Inflammatory macrophage treated with lipopolysaccharide for 4 hours (primary cell): ENCODE measurements around the gene PTPRC.
"Not testable (repeated sequence)": the region's sequence is repeated elsewhere in the genome, so short reads cannot be mapped to it uniquely, and the experiment has no call there.

Experiments used
- DNase-seq: peaks from one replicate; pipeline ENCODE4 v3.0.0-alpha.2; 2020

The PTPRC gene

DNA sequence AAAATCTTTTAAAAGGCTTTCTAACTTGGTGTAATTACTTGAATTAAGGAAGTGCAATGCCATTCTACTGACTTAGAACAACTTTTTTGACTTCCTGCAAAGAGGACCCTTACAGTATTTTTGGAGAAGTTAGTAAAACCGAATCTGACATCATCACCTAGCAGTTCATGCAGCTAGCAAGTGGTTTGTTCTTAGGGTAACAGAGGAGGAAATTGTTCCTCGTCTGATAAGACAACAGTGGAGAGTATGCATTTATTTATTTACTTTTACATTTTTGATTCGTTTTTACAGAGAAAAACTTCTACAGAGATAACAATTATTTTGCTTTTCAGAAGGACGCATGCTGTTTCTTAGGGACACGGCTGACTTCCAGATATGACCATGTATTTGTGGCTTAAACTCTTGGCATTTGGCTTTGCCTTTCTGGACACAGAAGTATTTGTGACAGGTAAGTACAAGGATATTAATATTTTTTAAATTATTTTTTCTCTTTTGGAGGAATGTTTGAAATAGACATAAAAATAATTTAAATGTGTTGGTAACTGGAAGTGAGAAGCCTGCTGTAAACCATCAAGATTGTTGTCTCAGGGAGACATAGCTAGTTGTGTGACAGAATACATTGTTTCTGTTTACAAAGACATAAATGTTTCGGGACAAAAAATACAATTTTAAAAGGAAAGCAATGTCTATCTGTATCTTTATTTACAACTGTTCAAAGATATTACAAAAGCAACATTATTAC lies at the start of gene PTPRC:
PTPRC (plus strand) TSS at position 147 of the 742 bp plus-strand sequence; CDS start at position 376, 229 bp downstream.
- DNase-seq = peak; percentile 96

DNA sequence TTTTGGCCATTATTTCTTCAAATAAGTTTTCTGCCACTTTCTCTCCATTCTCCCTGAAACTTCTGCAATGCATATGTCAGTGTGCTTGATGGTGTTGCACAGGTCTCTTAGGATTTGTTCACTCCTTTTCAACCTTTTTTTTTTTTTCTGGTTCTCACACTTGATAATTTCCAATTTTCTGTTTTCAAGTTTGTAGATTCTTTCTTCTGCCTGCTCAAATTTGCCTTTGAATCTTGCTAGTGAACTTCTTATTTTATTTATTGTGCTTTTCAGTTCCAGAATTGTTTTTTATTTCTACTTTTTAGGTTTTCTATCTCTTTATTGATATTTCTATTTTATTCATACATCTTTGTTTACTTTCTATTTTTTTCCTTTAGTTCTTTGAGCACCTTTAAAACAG lies 48.4 kb upstream of the PTPRC start:
- DNase-seq = no peak

- no peak for DNase-seq
Measured at GRCh38 chr1:198595765-198596164, 43.1 kb upstream of the PTPRC start.

DNA sequence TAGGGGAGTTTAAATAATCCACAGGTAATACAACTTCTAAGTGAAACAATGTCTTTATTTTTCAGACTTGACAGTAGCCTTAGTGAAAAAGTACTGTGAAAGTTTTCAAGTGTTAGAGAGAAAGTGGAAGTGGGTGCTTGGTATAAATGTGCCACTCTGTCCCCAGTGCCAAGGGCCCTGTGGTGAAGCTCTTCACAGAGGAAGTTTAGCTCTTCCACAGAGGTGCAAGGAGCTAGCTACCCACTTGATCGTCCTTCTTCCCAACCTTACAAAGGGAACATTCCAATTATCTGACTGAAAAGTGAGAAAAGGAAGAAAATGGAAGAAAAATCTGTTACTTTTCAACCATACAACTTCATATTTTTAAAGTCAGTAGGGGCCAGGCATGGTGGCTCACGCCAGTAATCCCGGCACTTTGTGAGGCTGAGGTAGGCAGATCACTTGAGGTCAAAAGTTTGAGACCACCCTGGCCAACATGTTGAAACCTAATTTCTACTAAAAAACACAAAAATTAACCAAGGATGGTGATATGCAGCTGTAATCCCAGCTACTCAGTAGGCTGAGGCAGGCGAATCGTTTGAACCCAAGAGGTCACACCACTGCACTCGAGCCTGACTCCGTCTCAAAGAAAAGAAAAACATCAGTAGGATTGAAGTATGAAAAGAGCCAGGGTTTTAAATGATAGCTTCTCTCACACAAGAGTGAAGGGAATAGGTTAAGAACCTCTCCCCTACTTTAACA lies 41.0 kb upstream of the PTPRC start:
- DNase-seq = peak; percentile 11

DNA sequence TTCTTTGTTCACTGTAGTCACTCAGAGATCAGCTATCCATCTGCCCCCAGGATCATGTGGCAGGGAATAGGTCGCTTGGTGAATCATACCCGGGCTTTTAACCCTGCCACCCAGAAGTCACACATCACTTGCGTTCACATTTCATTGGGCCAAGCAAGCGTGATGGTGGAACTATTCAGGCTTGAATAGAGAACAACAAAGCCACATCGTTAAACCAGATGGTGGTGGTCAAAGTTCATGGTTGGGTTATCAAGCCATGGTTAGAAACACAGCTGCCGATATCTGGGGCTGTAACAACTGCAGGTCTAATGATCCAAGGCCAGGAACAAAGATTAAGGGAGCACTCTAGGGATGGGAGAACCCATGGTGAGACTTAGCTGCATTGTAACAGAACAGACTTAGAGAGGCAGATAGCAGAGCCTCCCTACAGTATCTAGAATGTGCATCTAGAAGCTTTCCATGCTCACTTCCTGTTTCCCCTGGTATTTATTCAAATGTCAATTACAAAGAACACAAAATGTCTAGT lies 40.0 kb upstream of the PTPRC start:
- DNase-seq = peak; percentile 8

DNA sequence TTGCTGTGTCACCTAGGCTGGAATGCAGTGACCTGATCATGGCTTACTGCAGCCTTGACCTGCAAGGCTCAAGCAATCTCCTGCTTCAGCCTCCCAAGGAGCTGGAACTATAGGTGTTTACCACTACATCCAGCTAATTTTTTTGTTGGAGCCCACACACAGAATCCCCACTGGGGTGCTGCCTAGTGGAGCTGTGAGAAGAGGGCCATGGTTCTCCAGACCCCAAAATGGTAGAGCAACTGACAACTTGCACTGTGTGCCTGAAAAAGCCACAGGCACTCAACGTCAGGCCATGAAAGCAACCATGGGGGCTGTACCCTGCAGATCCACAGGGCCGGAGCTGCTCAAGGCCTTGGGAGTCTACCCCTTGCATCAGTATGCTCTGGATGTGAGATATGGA lies 39.1 kb upstream of the PTPRC start:
- no peak for DNase-seq

- DNase-seq = no peak
Measured at GRCh38 chr1:198600906-198601305, 37.9 kb upstream of the PTPRC start.

GRCh38 chr1:198601310-198601709 lies 37.5 kb upstream of the PTPRC start:
- not testable (repeated sequence) for DNase-seq

DNA sequence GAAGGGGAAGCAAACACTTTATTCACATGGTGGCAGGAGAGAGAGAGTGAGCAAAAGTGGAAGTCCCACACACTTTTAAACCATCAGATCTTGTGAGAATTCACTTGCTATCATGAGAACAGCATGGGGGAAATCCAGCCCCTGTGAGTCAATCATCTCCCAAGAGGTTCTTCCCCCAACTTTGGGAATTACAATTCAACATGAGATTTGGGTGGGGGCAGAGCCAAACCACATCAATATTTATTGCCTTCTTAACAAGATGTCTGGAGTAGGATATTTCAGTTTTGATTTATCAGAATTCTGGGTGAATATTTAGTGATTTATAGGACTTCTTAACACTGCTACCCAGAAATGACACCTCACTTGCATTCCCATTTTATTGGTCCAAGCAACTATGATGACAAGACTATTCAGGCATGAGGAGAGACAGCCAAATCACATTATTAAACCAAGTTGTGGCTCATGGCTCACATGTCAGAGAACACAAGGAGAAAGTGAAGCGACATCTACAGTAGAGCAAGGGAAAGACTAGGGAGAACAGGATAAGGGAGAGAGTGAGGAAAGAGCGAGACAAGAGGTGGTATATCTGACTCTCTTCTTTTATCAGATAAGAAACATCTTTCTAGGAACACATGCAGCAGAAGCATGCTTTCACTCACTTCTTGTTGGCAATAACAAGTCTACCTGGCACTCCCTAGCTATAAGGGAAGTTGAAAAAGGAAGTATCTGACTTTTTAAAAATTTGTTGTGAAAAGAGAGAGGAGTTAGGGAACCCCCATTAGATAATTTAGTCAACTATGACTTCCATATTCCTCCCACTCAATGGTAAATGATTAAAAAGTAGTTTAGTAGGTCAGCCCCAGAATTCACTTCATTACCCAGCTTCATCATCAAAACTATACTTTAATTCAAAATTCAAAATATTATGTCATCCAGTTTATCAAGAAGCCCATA lies 36.6 kb upstream of the PTPRC start:
- peak; percentile 79 for DNase-seq

- no peak for DNase-seq
Measured at GRCh38 chr1:198604975-198605374, 33.9 kb upstream of the PTPRC start.

GRCh38 chr1:198605406-198605805 lies 33.4 kb upstream of the PTPRC start:
- DNase-seq = no peak

GRCh38 chr1:198606020-198606438 lies 32.8 kb upstream of the PTPRC start:
- no peak for DNase-seq

DNA sequence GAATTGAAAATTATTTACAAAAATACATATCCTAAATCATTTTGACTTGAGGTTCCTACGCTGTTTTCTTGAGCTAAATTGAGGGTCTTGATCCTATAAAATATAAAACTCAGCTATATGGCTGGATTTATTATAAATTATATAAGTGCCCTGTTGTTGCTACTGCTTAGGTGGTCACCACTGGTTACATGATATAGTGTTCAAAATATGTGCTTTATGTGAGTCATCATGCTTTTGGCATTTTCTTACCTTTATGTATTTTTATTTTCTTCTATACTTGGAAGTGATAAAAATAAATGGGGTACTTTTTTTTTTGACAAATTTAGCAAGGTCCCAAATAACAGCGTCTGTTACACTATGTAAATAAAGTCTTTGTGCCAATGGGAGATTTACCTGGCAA lies 31.1 kb upstream of the PTPRC start:
- DNase-seq = no peak

DNA sequence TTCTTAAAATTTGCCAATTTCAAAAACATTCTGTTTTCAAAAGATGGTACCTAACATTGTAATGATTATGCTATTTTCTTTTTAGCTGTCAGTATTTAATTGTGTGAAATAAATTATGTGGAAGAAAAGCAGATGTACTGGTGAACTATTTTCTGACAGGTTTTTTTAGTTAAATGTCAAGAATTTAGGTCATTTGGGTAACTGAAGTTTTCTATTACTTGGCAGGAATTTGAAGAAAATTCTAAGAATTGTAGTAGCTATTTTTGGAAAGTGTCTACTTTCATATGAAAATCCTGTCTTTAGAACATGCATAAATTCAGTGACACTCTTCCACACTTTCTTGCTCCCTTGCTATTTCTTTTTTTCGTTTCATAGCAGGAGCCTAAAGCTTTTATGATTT lies 28.5 kb upstream of the PTPRC start:
- no peak for DNase-seq

- no peak for DNase-seq
Measured at GRCh38 chr1:198611219-198611618, 27.6 kb upstream of the PTPRC start.

DNA sequence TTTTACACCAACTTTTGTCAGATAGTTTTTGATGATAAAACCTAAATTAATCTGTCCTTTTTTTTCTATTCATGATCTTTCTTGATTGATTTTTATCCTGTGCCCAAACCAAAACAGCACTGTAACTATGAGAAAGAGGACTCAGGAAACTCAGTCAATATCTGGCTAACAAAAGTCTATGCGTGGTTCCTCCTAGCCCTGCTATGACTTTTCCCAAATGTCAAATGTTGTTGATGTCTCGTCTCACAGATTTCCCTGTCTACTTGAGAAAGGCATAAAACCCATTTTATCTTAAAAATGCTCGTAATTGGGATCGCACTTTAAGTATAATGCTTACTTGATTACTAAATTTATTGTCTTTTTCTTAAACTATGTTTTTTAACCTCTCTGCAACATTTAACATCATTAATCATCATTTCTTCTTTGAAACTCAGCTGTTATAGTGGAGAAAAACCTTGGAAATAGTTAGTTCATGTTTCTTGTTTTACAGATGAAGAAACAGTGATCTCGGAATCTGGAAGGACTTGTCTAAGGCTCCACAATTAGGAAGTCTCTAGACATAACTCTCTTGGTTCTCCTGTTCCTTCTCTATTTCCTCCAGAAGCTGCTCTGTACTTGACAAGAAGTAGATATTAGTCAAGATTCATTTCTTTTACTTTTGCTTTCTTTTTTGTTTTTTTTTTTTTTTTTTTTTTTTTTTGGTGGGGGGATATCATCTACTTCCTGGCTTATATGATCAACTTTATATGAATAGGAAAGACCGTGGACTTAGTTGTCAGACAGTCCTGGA lies 26.2 kb upstream of the PTPRC start:
- DNase-seq = peak; percentile 83

DNA sequence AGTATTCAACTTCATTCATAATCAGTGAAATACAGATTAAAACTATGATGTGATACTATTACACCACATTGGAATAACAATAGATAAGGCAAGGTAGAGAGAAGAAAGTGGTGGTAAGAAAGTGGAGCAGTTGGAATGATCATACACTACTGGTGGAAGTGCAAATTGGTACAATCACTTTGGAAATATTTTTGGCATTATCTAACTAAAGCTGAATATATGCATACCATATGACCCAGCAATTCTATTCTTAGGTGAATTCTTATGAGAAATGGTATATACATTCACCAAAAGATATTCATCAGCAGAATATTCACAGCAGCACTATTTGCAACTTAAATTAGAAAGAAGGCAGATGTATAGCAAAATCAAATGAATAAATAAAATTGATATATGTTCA lies 21.4 kb upstream of the PTPRC start:
- no peak for DNase-seq

GRCh38 chr1:198619375-198620140 lies 19.3 kb upstream of the PTPRC start:
- no peak for DNase-seq

DNA sequence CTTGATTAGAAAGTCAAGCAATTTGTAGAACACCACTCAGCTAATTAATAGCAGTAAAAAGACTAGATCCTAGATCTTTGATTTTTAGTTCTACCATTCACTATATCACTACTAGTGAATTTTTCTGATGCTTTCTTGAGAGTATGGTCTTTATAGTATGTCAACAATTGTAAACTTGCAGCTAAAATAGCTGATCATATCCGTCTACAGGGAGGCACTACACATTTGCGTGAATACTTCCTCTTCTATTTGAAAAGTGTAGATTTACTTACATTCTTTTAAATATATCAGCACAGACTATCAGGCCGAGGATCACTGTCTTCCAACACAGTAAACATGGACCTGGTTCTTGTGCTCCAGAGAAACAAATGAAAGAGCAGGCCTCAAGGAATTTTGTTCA lies 18.6 kb upstream of the PTPRC start:
- DNase-seq = no peak

GRCh38 chr1:198620951-198621824 lies 17.7 kb upstream of the PTPRC start:
- peak; percentile 52 for DNase-seq
